HPDE6-E6E7 (cell line): ENCODE measurements around the gene FUT8.
"Not testable (repeated sequence)": the region's sequence is repeated elsewhere in the genome, so short reads cannot be mapped to it uniquely, and the experiment has no call there.

Source experiments
- DNase-seq: peaks from one replicate; pipeline ENCODE4 v3.0.0; 2011; ENCODE audit warnings: missing footprints; ENCODE audit errors: extremely low spot score

The FUT8 gene

DNA sequence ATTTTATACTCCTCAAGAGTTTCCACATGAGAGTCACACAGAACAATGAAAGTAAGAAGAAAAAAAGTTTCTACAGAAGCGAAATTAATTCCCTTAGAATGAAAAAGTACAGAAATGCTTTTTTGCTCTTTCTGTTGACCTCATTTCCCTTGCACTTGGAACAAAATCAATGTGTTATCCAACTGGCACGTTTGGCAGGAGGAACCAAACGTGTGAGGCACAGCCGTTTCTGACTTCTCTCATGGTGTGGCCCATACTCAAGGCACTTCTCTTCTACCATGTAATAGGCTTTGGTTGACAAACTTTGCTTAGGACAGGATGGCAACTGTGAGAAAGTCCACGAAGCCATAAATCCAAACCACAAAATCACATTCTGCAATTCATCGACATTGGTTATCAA, 297.0 kb downstream of the FUT8 start:
- DNase-seq = no peak

DNA sequence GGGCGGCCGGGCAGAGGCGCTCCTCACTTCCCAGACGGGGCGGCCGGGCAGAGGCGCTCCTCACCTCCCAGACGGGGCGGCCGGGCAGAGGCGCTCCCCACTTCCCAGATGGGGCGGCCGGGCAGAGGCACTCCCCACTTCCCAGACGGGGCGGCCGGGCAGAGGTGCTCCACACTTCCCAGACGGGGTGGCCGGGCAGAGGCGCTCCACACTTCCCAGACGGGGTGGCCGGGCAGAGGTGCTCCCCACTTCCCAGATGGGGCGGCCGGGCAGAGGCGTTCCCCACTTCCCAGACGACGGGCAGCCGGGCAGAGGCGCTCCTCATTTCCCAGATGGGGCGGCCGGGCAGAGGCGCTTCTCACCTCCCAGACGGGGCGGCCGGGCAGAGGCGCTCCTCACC, 304.3 kb downstream of the FUT8 start:
- DNase-seq = not testable (repeated sequence)

- DNase-seq = not testable (repeated sequence)
Observed at GRCh38 chr14:65717384-65717915, 304.9 kb downstream of the FUT8 start.

GRCh38 chr14:65718629-65719028, 306.1 kb downstream of the FUT8 start:
- DNase-seq = no peak

- DNase-seq = no peak
Observed at GRCh38 chr14:65720171-65720570, 307.6 kb downstream of the FUT8 start.

GRCh38 chr14:65720743-65721142, 308.2 kb downstream of the FUT8 start:
- no peak for DNase-seq

- no peak for DNase-seq
Observed at GRCh38 chr14:65723348-65723747, 310.8 kb downstream of the FUT8 start.

DNA sequence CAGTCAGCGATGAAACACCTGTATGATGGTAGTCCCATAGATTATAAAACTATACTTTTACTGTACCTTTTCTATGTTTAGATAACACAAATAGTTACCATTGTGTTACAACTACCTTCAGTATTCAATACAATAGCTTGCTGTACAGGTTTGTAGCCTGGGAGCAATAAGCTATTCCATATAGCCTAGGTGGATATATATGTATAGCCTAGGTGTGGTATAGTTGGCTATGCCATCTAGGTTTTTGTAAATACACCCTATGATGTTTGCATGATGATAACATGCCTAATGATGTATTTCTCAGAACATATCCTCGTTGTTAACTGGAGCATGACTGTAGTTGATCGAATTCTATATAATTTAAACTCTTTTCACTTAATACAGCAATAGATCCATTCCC, 316.1 kb downstream of the FUT8 start:
- no peak for DNase-seq

DNA sequence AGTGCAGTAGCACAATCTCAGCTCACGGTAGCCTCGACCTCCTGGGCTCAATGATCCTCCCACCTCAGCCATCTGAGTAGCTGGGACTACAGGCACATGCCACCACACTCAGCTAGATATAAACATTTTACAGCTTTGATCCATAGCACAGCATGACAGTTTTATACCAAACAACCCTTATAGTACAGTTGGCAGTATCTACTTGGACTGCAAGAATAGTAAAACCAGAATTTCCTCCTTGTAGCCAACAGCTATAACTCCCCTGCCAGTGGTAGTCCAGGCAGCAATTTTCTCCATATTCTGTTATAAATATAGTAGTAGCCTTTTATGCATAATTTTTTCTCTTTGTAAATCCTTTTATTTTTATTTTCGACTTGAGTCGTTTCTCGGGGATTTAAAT, 317.0 kb downstream of the FUT8 start:
- DNase-seq = no peak

GRCh38 chr14:65731933-65732506, 319.5 kb downstream of the FUT8 start:
- DNase-seq = no peak

DNA sequence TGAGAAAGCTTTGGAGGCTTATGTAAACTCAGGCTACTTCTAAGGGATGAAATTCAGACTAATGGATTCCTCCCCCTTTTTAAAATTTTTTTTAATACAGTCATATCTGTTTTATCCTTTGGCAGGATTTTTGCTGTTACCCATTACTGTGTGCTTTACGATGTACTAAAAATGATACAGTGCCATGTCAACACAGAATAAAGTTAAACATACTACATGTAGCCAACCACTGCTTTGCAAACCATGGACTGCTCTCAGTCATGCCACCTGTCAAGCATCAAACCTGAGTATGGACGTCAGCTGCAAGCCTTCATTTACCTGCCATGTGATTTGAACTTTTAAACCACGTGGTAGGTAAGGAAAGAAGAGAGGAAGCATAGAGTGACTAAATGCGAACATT, 325.8 kb downstream of the FUT8 start:
- no peak for DNase-seq

DNA sequence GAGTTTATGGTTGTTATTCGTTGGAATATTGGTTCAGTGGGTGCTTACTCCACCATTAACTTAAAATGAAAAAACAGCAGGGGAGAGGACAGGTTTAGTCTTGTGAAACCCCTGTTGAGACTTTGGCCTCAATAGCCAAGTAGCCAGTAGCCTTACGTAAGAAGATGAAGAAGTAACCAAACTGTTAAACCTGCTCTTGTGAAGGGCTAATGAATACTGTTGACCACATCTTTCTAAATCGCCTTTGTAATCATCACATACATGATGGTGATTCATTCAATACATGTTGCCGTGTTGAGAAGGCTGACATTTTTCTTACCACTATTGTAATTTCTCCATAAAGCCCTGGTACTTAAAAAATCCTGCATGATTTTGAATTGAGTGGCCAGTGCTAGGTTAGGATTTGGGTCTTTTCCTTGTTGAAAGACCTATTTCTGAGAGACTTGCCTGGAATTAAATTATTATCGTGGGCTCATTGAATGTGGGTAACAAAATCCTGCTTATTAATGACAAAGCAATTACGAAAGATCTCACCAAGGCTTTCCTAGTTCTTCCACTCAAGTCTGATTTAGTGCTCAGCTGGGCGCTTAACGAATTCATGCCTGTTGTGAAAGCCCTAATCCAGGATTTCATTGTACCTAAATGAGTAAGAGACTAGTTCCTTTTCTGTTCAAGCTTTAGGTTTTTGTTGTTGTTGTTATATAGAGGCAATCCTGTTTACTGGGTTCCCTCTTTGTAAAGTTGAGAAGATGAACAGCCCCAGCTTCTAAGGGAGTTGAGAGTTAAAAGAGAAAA, 333.1 kb downstream of the FUT8 start:
- no peak for DNase-seq

- no peak for DNase-seq
Observed at GRCh38 chr14:65748796-65749195, 336.3 kb downstream of the FUT8 start.

DNA sequence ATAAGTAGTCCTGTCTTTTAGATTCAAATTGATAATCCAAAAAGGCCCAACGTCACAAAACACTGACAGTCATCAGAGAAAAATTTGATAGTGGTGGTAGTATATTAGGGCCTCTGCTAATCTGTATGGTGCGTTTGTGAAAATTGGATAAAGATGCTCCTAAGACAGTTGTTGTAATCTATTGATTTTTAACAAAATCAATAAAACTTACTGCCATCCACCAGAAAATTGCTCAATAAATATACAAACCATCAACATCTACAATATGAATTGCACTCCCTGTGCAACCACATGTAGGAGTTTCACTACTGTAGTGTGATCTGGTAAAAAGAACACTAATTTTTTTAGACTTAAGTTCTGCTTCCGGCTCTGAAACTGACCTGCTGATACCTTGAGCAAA, 336.8 kb downstream of the FUT8 start:
- DNase-seq = no peak

DNA sequence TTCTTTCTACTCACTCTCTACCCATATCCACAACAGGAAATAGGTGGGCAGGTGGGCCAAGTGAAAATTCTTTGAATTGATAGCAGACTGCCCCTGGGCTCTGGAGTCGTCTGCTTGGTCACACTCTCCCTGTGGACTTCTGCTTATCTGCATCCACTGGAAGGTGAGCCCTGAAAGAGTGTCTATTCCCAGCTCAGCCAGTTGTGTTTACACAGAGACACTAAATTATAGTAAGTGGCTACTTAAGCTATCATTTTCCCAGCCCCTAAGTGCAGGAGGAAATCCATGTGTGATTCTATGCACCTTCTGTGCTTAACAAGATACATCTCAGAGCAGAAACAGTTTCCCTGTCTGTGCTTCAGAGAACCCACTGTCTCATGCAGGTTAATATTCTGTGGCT, 338.4 kb downstream of the FUT8 start:
- no peak for DNase-seq

DNA sequence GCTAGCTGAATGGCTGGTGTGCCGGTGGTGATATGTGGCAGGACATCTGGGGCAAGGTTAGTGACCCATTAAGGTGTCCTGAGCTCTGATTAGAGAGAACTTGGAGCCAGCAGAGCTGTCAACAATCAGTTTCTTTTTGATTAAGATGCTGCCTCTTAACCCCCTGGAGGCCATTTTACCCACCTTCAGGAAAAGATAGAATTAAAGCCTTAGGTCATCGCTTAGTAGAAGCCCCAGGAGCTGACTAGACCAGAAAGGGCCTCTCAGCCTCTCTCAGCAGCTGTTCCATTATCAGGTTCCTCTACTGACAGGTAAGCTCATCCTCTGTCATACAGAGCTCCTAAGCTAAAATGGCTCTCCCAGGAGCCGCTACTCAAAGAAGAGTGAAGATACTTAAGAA, 339.0 kb downstream of the FUT8 start:
- DNase-seq = no peak

DNA sequence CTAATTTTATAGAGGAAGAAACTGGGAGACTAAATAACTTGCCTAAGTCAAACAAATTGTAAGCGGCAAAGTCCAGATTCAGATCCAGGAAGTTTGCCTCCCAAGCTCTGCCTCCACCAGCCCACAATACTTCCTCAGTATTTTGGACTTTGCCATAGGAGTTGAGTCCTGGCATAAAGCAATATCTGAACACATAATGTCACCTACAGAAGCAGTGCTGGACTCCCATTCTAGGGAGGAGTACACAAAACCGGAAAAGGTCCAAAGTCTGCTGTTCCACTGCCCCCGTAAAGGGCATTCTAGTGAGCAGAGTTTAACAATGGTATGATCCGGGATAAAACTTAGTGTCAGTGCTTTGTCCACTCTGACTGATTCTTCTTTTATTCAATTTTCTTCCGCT, 340.5 kb downstream of the FUT8 start:
- no peak for DNase-seq

DNA sequence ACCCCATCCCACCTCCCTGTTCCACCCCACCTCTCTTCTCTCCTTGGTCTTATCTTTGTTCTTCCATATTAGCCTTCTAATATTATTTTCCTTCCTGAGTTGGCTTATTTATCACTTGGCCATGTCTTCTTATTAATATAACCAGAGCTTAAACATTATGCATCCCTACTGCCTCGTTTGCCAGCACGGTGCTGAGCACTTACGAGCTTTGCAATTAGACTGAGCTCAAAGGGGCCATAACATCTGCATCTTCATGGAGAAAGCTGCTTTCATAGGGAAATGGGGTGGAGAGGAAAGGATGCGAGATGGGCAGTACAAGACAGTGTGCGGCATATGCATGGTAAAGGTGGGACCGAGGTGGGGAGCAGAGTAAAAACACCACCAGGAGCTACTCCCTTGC, 342.8 kb downstream of the FUT8 start:
- no peak for DNase-seq

DNA sequence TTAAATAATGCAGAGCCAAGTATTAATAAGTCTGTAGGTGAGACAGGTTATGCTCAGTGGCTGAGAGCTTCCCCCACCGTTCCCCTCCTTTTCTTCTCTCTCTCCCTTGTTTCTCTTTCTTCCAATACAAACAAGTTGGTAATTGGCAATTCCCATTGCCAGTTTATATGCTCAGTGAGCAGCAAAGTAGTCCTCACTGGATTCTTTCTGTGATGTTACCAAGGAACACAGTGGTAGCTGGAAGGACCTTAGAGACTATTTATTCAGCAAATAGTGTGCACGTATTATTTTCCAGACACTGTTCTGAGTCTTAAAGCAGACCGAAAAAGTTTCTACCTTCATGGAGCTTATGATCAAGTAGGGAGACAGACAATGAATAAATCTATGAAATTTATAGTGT, 344.4 kb downstream of the FUT8 start:
- DNase-seq = no peak

GRCh38 chr14:65769151-65769550, 356.6 kb downstream of the FUT8 start:
- no peak for DNase-seq

GRCh38 chr14:65770681-65771080, 358.2 kb downstream of the FUT8 start:
- no peak for DNase-seq

GRCh38 chr14:65771271-65771670, 358.7 kb downstream of the FUT8 start:
- DNase-seq = no peak

- no peak for DNase-seq
Observed at GRCh38 chr14:65772466-65772865, 359.9 kb downstream of the FUT8 start.
